ENCODE measurements around the gene DLGAP4. TPM values are rescaled to one million over a fixed set of nuclear protein-coding genes. Genes with fewer than 3 reads are reported as not detected.

The DLGAP4 gene
- total and polyA plus RNA-seq, 2 of the 13 experiments (the other 11 are each of a cell fraction or from before 2014, with no cell fraction given): 15.2 to 26.7 TPM

DNA sequence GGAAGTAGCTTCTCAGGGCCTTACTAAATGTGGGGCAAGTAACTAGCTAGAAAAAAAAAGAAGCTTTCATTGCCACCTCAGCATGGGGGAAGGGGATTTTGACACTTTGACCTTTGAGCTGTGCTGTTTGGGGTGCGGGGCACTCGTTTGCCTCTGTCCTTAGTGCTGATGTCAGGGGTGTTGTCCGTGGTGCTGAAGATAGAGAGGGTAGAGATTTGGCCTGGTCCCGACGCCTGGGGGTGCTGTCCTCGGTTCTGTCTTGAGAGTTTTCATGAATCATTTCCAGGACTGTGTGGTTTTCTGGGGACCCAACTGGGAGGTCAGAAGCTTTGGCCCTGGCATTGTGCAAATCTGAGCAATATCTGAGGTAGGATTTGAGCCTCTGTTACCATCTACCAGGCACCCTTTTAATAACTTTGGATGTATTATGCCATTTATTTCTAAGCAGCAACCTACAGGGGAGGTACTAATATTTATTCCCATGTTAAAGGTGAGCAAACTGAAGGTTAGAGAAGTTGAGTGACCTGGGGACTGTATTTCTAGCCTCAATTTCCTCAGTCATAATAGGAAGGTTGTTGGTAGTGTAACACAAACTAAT is 78.0 kb downstream of the DLGAP4 start (continued):
- no peak for TF ChIP-seq RBM39 (IDR thresholded peaks at IDR 0.05; ENCODE audit: low read depth, low read length, poor library complexity, severe bottlenecking)
- peak; percentile 98 for TF ChIP-seq HINFP (CRISPR knock-in tag; IDR thresholded peaks at IDR 0.05; ENCODE audit: low read depth)
- TF ChIP-seq MEF2D (CRISPR knock-in tag; IDR thresholded peaks at IDR 0.05): peak; percentile 99
- TF ChIP-seq, protein P1, sequence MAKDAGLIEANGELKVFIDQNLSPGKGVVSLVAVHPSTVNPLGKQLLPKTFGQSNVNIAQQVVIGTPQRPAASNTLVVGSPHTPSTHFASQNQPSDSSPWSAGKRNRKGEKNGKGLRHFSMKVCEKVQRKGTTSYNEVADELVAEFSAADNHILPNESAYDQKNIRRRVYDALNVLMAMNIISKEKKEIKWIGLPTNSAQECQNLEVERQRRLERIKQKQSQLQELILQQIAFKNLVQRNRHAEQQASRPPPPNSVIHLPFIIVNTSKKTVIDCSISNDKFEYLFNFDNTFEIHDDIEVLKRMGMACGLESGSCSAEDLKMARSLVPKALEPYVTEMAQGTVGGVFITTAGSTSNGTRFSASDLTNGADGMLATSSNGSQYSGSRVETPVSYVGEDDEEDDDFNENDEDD (CRISPR knock-in tag; IDR thresholded peaks at IDR 0.05; ENCODE audit: borderline replicate concordance): peak; percentile 95
- TF ChIP-seq ATM (IDR thresholded peaks at IDR 0.05; ENCODE audit: borderline replicate concordance): no peak
- peak; percentile 100 for TF ChIP-seq NFAT5 (CRISPR knock-in tag; IDR thresholded peaks at IDR 0.05)
- peak; percentile 93 for TF ChIP-seq PRDM15 (CRISPR knock-in tag; IDR thresholded peaks at IDR 0.05)
- peak; percentile 100 for TF ChIP-seq AKNA (CRISPR knock-in tag; IDR thresholded peaks at IDR 0.05; ENCODE audit: borderline replicate concordance)
- TF ChIP-seq ZBTB21 (CRISPR knock-in tag; IDR thresholded peaks at IDR 0.05): peak; percentile 95
- TF ChIP-seq IRF1 (CRISPR knock-in tag; IDR thresholded peaks at IDR 0.05; ENCODE audit: low read depth): peak; percentile 99

All from HepG2 (cell line).